ENCODE measurements around the gene NCR3LG1.
A peak's percentile ranks its signal among the peaks of the same experiment; 100 is the strongest.

The NCR3LG1 gene

GRCh38 chr11:17400048-17400775 is 48.6 kb downstream of the NCR3LG1 start:
- Histone ChIP-seq H4K20me1 (ENCODE audit: control insufficient read depth, insufficient read depth, low read depth, low read length) (no peaks in the 10 kb centered on the region), H3K27me3 (ENCODE audit: control insufficient read depth, low read length) (no peaks in the 10 kb centered on the region), H3K9me2 (replicated peaks; ENCODE audit: control insufficient read depth, low read length) (no peaks in the 10 kb centered on the region), H3K4me2 (ENCODE audit: low read length) (peak overlapping the region; percentile 69), H3K79me2 (ENCODE audit: control insufficient read depth, low read length) (no peaks in the 10 kb centered on the region), H3K9me3 (ENCODE audit: control insufficient read depth, insufficient read depth, low read length) (no peaks in the 10 kb centered on the region), H3K4me1 (ENCODE audit: control insufficient read depth, low read length) (peaks cover 22% of the 10 kb centered on the region), H3F3A (ENCODE audit: control insufficient read depth, insufficient read depth) (no peaks in the 10 kb centered on the region), H3K36me3 (ENCODE audit: control insufficient read depth, low read length) (no peaks in the 10 kb centered on the region), H3K27ac (ENCODE audit: low read depth, low read length) (peak overlapping the region; percentile 48), H3K4me3 (ENCODE audit: low read length) (peak overlapping the region; percentile 61)
- TF ChIP-seq CTCF (IDR thresholded peaks at IDR 0.05; ENCODE audit: low read depth, low read length, poor library complexity, severe bottlenecking) (no peak), EZH2phosphoT487 (IDR thresholded peaks at IDR 0.05; ENCODE audit: borderline replicate concordance, low read length) (no peak)

- no peaks in the 10 kb centered on the region for H4K20me1 ChIP-seq (ENCODE audit: control insufficient read depth, insufficient read depth, low read depth, low read length)
- no peaks in the 10 kb centered on the region for H3K9me3 ChIP-seq (ENCODE audit: control insufficient read depth, insufficient read depth, low read length)
- no peaks in the 10 kb centered on the region for H3K79me2 ChIP-seq (ENCODE audit: control insufficient read depth, low read length)
- H3K27ac ChIP-seq (ENCODE audit: low read depth, low read length): no peak overlapping the region
- no peaks in the 10 kb centered on the region for H3K9me2 ChIP-seq (replicated peaks; ENCODE audit: control insufficient read depth, low read length)
- no peaks in the 10 kb centered on the region for H3K27me3 ChIP-seq (ENCODE audit: control insufficient read depth, low read length)
- TF ChIP-seq EZH2phosphoT487 (IDR thresholded peaks at IDR 0.05; ENCODE audit: borderline replicate concordance, low read length): no peak
- no peak for TF ChIP-seq CTCF (IDR thresholded peaks at IDR 0.05; ENCODE audit: low read depth, low read length, poor library complexity, severe bottlenecking)
- peaks cover 27% of the 10 kb centered on the region for H3K4me1 ChIP-seq (ENCODE audit: control insufficient read depth, low read length)
- no peaks in the 10 kb centered on the region for H3K36me3 ChIP-seq (ENCODE audit: control insufficient read depth, low read length)
- no peak overlapping the region for H3K4me3 ChIP-seq (ENCODE audit: low read length)
- peak overlapping the region; percentile 69 for H3K4me2 ChIP-seq (ENCODE audit: low read length)
- no peaks in the 10 kb centered on the region for H3F3A ChIP-seq (ENCODE audit: control insufficient read depth, insufficient read depth)
Measured at GRCh38 chr11:17401316-17401715, 49.7 kb downstream of the NCR3LG1 start.

DNA sequence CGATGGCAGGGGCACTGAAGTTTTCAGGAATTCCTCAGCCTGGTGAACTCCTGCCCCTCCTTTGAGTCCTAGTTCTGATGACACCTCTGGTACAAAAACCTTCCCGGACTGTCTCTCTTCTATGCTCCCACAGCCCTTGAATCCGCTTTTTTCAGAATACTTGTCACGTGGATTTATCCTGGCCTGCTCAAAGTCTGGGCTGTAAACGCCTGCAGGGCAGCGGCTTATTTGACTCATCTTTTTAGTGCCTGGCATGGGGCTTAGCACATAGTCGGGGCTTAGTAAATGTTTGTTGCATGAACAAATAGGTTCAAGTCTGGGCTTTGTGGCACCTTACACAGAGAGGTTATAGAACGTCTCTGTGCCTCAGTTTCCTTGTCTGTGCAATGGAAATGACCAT is 50.2 kb downstream of the NCR3LG1 start:
- Histone ChIP-seq H3K9me2 (replicated peaks; ENCODE audit: control insufficient read depth, low read length) (no peaks in the 10 kb centered on the region), H3K4me1 (ENCODE audit: control insufficient read depth, low read length) (peaks cover 27% of the 10 kb centered on the region), H3K4me2 (ENCODE audit: low read length) (no peak overlapping the region), H3K4me3 (ENCODE audit: low read length) (no peak overlapping the region), H3F3A (ENCODE audit: control insufficient read depth, insufficient read depth) (no peaks in the 10 kb centered on the region), H4K20me1 (ENCODE audit: control insufficient read depth, insufficient read depth, low read depth, low read length) (no peaks in the 10 kb centered on the region), H3K27me3 (ENCODE audit: control insufficient read depth, low read length) (no peaks in the 10 kb centered on the region), H3K36me3 (ENCODE audit: control insufficient read depth, low read length) (no peaks in the 10 kb centered on the region), H3K27ac (ENCODE audit: low read depth, low read length) (no peak overlapping the region), H3K79me2 (ENCODE audit: control insufficient read depth, low read length) (no peaks in the 10 kb centered on the region), H3K9me3 (ENCODE audit: control insufficient read depth, insufficient read depth, low read length) (no peaks in the 10 kb centered on the region)
- TF ChIP-seq CTCF (IDR thresholded peaks at IDR 0.05; ENCODE audit: low read depth, low read length, poor library complexity, severe bottlenecking): no peak
- TF ChIP-seq EZH2phosphoT487 (IDR thresholded peaks at IDR 0.05; ENCODE audit: borderline replicate concordance, low read length): no peak
